Iris pigment epithelial cell (primary cell): ENCODE measurements around the gene ALOX15.
"Not testable (repeated sequence)": the region's sequence is repeated elsewhere in the genome, so short reads cannot be mapped to it uniquely, and the experiment has no call there.

ENCODE experiments used
- DNase-seq: peaks from one replicate; pipeline ENCODE4 v3.0.0-alpha.2; 2011; ENCODE audit warnings: low read depth

ALOX15 gene

DNA sequence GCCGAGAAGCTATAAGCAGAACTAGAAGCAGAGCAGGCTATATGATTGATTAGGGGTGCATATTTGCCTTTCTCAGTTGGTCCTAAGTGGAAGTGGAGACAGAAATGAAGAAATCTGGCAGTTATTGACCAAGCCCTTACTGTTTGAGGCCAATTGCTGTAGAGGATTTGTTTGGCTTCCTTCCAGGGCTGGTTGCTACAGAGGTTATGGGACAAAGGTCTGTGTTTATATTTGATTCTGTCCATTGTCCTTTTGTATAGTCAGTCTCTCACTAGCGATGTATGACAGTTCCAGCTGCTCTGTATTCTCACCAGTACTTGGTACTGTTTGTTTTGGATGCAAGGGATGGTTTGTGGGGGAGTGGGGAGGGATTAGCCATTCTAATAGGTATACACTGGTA, 7.3 kb upstream of the ALOX15 start:
- DNase-seq = no peak

GRCh38 chr17:4645642-4646041, 4.2 kb upstream of the ALOX15 start:
- no peak for DNase-seq

GRCh38 chr17:4643676-4644075, 2.2 kb upstream of the ALOX15 start:
- no peak for DNase-seq

DNA sequence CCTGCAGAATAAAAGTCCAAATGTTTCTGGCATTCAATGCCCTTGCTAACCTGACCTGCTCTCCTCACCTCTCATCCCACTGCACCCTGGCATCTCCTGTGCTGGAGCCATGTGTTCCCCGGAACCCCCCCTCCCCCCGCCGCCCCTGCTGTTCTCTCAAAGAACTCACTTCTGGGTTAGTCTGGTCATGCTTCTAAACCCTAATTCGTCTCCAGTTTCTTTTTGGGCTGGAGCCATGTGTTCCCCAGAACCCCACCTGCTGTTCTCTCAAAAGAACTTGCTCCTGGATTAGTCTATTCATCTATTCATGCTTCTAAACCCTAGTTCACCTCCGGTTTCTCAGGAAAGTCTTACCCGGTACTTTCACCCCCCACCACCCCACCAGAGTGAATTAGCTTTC, 808 bp upstream of the ALOX15 start:
- DNase-seq = no peak

DNA sequence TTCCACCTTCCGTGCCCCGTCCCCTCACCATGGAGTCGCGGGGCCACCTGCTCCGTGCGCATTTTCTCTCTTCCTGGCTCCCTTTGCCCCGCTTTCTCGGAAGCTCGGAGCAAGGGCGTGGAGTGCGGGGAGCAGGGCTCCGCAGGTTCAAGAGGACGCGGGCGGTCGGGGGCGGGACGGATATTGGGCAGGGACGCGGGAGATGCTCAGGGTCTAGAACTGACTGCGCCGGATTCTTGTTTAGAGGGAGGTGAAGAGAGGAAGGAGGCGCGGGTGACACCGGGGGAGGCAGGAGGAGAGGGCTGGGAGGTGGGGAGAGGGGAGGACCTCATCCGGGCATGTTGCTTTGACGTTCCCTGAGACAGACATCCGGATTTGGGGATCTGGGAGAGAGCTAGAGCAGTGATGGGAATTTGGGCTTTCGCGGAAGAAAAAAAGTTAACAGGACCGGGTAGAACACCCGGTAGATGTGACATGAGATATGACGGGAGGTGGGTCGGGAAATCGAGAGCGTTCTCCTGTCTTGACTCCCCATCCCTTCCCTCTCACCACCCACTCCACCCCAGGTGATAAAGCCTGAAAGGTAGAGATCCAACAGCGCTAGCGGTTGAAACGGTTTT, 799 bp downstream of the ALOX15 start:
- DNase-seq = not testable (repeated sequence)

DNA sequence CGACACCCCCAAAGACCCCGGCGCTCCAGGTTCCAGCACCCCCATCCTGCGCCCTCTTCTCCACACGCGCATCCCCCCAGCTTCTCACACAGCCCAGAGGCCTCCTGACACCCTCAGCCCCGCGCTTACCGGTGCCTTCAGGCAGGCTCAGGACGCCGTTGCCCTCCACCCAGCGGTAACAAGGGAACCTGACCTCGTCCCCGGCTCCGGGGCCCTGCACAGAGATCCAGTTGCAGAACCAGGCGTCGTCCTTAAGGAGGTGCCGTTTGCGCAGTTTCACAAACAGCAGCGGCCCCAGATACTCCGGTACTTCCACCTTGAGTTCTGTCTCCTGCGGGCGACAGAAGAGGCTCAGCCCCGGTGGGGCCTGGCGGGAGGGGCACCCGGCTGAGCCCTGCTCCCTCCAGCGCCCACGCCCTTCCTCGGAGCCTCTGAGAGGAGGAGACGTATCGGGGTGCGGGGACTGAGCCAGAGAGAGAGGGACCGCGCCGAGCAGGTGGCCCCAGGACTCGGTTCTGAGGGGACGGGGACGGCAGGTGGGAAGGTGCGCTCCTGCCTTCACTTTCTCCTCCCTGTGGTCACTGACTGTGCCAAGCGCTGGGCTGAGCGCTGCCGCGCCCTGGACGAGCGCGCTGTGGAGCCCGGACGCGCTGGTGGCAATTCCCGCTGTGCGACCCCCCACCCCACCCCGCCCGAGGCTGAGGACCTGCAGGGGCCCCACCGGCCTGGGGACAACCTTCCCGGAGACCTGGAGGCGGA, 2.0 kb downstream of the ALOX15 start:
- peak; percentile 51 for DNase-seq

GRCh38 chr17:4638766-4639165, 2.7 kb downstream of the ALOX15 start:
- not testable (repeated sequence) for DNase-seq

GRCh38 chr17:4636474-4637100, 4.9 kb downstream of the ALOX15 start:
- DNase-seq = no peak

- DNase-seq = no peak
Observed at GRCh38 chr17:4635823-4636375, 5.6 kb downstream of the ALOX15 start.

DNA sequence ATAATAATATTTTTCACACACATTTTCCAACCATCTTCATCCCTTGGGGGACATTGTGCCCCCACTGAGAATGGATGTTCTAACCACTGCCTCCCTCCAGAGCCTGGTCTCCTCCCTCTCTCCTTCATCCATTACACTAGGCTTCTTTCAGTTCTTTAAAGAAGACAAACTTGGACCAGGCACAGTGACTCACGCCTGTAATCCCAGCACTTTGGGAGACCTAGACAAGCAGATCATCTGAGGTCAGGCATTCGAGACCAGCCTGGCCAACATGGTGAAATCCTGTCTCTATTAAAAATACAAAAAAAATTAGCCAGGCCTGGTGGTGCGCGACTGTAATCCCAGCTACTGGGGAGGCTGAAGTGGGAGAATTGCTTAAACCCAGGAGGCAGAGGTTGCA, 6.5 kb downstream of the ALOX15 start:
- DNase-seq = peak; percentile 50

DNA sequence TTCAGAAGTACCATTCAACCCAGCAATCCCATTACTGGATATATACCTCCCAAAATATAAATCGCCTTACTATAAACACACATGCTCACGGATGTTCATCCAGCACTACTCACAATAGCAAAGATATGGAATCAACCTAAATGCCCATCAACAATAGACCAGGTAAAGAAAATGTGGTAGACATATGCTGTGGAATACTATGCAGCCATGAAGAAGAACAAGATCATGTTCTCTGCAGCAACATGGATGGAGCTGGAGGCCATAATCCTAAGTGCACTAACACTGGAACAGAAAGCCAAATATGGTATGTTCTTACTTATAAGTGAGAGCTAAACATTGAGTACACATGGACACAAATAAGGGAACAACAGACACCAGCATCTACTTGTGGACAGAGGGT, 7.8 kb downstream of the ALOX15 start:
- DNase-seq = no peak

DNA sequence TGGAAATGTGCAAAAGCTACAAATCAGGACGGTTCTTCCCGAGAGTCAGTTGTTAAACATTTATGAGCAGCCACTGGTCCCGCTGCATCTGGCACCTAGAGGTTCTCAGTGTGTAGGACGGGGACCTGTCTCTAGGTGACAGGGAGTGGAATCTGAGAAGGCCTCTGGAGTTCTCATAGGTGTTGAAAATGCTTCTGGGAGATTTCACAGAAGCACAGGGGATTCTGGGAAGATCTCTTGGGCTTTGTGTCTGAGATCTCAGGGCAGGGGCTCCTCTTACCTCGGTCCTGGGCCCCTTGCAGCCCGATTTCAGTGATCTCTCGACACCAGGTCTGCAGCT, 8.9 kb downstream of the ALOX15 start:
- DNase-seq = no peak

DNA sequence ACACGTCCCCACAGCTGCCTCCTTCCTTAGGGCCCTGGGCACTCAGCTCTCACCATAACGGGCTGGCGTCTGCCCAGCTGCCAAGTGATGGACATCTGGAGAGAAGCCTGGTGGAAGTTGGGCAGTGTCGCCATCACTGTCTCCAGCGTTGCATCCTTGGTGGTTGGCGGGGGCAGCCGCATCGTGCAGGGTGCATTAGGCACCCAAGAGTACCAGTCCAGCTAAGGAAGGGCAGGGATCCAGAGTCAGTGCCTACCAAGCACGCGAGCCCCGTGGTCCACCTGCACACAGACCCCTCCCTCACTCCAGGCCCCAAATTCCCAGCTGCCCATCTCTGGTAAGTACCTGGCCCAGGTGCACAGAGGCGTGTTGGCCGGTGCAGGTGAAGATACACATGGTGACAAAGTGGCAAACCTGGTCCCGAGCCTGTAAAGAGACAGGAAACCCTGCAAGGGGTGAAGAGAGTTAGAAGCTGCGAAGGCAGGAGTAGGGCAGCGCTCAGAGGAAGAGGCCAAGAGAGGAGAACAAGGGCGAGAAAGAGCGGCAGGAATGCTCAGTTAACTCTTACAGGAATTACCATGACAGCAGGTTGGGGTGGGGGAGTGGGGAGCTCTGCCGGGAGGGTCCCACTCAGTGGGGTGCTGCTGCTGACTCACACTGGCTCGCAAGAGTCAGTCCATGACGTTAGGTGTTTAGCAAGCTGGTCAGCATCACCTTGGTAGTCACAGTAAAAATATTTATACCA, 9.5 kb downstream of the ALOX15 start:
- DNase-seq = peak; percentile 18

DNA sequence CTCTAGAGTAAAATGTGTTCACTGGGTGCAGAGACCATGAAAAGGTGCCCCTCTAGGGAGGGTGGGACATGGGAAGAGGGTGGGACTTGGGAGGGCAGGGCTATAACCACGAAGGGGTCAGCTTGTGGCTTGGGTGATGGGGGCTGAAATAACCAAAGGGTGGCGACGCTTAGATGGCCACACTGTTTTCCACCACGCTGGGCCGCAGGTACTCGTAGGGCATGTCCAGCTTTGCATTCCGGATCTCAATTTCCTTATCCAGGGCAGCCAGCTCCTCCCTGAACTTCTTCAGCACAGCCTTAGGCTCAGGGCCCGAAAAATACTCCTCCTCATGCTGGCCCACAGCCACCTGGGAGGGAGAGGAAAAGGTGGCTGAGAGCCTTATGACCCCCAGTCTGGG, 10.0 kb downstream of the ALOX15 start:
- DNase-seq = no peak

- no peak for DNase-seq
Observed at GRCh38 chr17:4626734-4627256, 14.7 kb downstream of the ALOX15 start.

DNA sequence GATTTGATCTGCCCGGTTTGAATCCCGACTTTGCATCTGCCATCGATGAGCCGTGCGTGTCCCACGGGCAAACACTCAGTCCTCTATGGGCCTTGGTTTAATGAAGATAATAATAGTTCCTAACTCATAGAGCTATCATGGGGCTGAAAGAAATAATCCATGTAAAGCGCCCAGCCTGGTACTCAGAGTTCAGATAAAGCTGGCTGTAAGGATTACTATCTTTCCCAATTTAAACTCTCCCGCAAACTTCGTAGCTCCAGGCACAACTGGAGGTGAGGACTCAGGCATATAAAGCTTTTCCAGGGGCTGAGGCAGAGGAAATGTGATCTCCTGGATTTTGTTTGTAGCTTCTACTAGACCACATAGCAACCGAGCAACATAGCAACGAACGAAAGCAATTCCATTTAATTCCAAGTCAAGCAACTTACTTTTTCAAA, 16.3 kb downstream of the ALOX15 start:
- DNase-seq = peak; percentile 31

DNA sequence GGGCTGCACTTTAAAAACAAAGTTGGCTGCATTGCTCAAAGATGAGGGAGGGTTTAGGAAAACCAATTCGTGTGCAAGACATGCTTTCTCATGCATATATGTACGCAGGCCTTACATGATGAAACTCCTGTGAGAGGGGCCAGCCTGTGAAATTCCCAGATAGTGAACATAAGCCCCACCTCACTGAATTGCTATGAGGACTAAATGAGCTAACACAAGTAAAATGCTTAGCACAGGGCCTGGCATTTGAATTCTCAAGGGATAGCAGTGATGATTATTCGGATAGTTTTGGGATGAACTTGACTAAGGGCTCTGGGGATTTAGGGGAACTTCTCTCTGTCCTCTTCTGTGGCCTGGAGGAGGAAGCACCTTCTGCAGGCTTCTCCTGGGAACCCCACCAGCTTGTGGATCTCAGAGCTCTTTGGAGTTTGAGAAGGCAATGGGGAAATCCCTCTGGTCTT, 17.0 kb downstream of the ALOX15 start:
- not testable (repeated sequence) for DNase-seq

DNA sequence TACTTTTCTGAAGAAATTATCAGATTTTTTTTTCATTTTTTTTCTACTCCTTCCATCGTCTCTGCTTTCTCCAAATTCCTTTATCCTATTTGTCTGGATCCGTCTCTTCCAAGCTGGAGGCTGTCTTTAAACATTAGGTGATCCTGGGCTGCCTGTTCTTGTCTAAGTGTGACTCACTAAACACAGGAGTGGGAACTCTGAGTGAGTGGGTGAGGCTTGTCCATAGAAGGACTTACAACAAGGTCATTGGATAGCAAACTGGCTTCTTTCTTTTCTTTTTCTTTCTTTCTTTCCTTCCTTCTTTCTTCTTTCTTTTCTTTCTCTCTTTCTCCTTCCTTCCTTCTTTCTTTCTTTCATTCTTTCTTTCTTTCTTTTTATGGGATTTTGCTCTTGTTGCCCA, 18.2 kb downstream of the ALOX15 start:
- DNase-seq = peak; percentile 77

GRCh38 chr17:4622375-4622774, 19.1 kb downstream of the ALOX15 start:
- no peak for DNase-seq

GRCh38 chr17:4620531-4621101, 20.9 kb downstream of the ALOX15 start:
- DNase-seq = no peak

DNA sequence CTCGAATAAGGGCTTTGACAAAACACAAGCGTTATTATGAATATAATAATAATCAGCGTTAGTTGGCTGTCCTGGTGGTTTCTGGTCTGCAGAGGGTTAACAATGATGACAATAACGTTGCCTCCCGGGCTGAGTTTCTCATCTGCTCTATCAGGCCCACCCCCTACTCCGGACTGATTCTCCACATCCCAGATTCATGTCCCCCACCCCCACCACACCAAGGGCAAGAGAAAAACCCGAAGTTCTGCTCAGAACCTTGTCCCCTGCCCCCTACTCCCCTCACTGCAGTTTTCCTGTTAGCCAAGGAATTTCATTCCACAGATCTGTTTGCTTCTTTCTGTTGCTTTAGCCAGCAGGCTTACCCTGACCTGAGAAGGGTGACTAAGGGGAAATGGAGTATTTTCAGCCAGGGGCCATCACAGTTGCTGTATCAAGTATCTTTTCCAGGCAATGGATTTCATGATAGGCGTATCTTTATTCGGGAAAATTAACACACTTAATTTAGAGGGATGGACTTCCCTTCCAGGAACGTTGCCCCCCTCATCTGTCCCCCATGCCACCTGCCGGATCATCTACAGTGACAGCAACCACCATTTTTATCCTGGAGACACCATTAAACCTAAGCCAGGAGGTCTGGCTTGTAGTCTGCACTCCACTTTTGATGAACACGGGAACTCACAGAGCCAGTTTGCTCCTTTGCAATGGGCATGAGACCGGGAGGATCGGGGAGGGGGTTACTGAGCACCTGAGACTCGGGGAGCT, 23.7 kb downstream of the ALOX15 start:
- no peak for DNase-seq
